Caco-2 (cell line): ENCODE data around the gene POU4F1. TPM values are rescaled to one million over a fixed set of nuclear protein-coding genes. Genes with fewer than 3 reads are reported as not detected.

Experiments
- Bru-seq: library from RNA; stranded (reverse); fragments of 400-500 nt; gene quantifications from one replicate; lab custom pipeline; 2021; lab: Mats Ljungman, UMichigan
- BruChase-seq, 2 experiments: library from RNA; stranded (reverse); fragments of 400-500 nt; gene quantifications; one replicate each; lab custom pipeline; 2021; lab: Mats Ljungman, UMichigan
- BruUV-seq: library from RNA; stranded (reverse); fragments of 400-500 nt; replicated peaks from 2 replicates; lab custom pipeline; 2021; lab: Mats Ljungman, UMichigan
- CTCF ChIA-PET: fragments of 300-600 bp; sonication (Branson Sonifier 250); formaldehyde crosslinking; loops from one replicate; lab custom pipeline; 2022; ENCODE audit warnings: antibody characterized with exemption; lab: Charles Lee
- POLR2A ChIA-PET: fragments of 300-600 bp; sonication (Branson Sonifier 250); formaldehyde crosslinking; loops from one replicate; lab custom pipeline; 2022; ENCODE audit warnings: antibody characterized with exemption; lab: Charles Lee
- DNase-seq, 2 experiments: peaks; one replicate each; pipeline versions ENCODE4 v3.0.0 to v3.0.0-alpha.2; 2020 to 2022
- H3K27me3 ChIP-seq: replicated peaks from 2 replicates; pipeline ENCODE4 v1.6.0; 2011; ENCODE audit warnings: low read length; ENCODE audit not compliant: control insufficient read depth, insufficient read depth
- H3K36me3 ChIP-seq: 2 replicates; pipeline ENCODE4 v1.5.1; 2011; ENCODE audit warnings: low read length; ENCODE audit not compliant: control insufficient read depth, insufficient read depth
- H3K4me1 ChIP-seq: fragments of 250-450 bp; sonication (Bioruptor Pico); 2 replicates; pipeline ENCODE4 v1.5.1; 2020; ENCODE audit warnings: mild to moderate bottlenecking
- H3K4me3 ChIP-seq: 2 replicates; pipeline ENCODE4 v1.5.1; 2011; ENCODE audit warnings: low read depth, mild to moderate bottlenecking, control low read depth, low read length
- H3K9me3 ChIP-seq: fragments of 250-450 bp; sonication (Bioruptor Pico); 2 replicates; pipeline ENCODE4 v1.5.1; 2020; ENCODE audit warnings: mild to moderate bottlenecking, moderate library complexity
- H3K27ac Mint-ChIP-seq: one replicate; pipeline ENCODE4 v1.8.0; 2022; ENCODE audit warnings: mixed read lengths; ENCODE audit not compliant: unreplicated experiment
- H3K27me3 Mint-ChIP-seq: one replicate; pipeline ENCODE4 v1.8.0; 2022; ENCODE audit warnings: mixed read lengths; ENCODE audit not compliant: insufficient read depth, unreplicated experiment
- H3K36me3 Mint-ChIP-seq: one replicate; pipeline ENCODE4 v1.8.0; 2022; ENCODE audit warnings: mild to moderate bottlenecking, mixed read lengths; ENCODE audit not compliant: insufficient read depth, unreplicated experiment
- H3K4me1 Mint-ChIP-seq: one replicate; pipeline ENCODE4 v1.8.0; 2022; ENCODE audit warnings: low read depth, mixed read lengths; ENCODE audit not compliant: unreplicated experiment
- H3K4me3 Mint-ChIP-seq: one replicate; pipeline ENCODE4 v1.8.0; 2022; ENCODE audit warnings: mild to moderate bottlenecking, moderate library complexity, mixed read lengths; ENCODE audit not compliant: unreplicated experiment
- H3K9me3 Mint-ChIP-seq: one replicate; pipeline ENCODE4 v1.8.0; 2022; ENCODE audit warnings: mixed read lengths; ENCODE audit not compliant: unreplicated experiment
- intact Hi-C: fragments of 100-400 bp; cut with micrococcal nuclease; formaldehyde crosslinking; loops from one replicate; pipeline ENCODE4 v1.10.0; 2022; ENCODE audit not compliant: unreplicated experiment
- long read RNA-seq: library from polyadenylated mRNA; stranded (forward); transcript quantifications from one replicate; pipeline ENCODE4 v2.0.0, GENCODE V29; 2022
- total RNA-seq: library from RNA; stranded (reverse); gene quantifications from 2 replicates; pipeline ENCODE4 v1.2.3, GENCODE V29; 2022
- TF ChIP-seq, protein P1 (sequence below), 2 experiments: fragments of 200-600 bp in 1 of 2; IDR thresholded peaks; 1 replicate in 1 of 2; 2 replicates in 1 of 2; pipeline versions ENCODE4 v1.5.1 to v1.8.0; 2011 to 2022; ENCODE audit warnings: antibody characterized with exemption in 1 of 2, control low read depth in 1 of 2, inconsistent platforms in 1 of 2, low read depth in 1 of 2, low read length in 1 of 2, mild to moderate bottlenecking in 1 of 2, moderate library complexity in 1 of 2; ENCODE audit not compliant: insufficient read depth in 1 of 2, severe bottlenecking in 1 of 2, unreplicated experiment in 1 of 2

Gene POU4F1, protein sequence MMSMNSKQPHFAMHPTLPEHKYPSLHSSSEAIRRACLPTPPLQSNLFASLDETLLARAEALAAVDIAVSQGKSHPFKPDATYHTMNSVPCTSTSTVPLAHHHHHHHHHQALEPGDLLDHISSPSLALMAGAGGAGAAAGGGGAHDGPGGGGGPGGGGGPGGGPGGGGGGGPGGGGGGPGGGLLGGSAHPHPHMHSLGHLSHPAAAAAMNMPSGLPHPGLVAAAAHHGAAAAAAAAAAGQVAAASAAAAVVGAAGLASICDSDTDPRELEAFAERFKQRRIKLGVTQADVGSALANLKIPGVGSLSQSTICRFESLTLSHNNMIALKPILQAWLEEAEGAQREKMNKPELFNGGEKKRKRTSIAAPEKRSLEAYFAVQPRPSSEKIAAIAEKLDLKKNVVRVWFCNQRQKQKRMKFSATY
- total RNA-seq (7.3 and 8.1 TPM in 2 replicates), Bru-seq, nascent RNA (percentile 64 among the genes with signal in this experiment), BruChase-seq, experiment 1, labeled RNA remaining after a 2-hour chase (percentile 82 among the genes with signal in this experiment), BruChase-seq, experiment 2, labeled RNA remaining after a 6-hour chase (percentile 82 among the genes with signal in this experiment)
- long read RNA-seq, partial matches to known transcripts, result 0 of 3 reads
- long read RNA-seq, other reads (novel, unspliced or antisense), result 3 of 3 reads

DNA sequence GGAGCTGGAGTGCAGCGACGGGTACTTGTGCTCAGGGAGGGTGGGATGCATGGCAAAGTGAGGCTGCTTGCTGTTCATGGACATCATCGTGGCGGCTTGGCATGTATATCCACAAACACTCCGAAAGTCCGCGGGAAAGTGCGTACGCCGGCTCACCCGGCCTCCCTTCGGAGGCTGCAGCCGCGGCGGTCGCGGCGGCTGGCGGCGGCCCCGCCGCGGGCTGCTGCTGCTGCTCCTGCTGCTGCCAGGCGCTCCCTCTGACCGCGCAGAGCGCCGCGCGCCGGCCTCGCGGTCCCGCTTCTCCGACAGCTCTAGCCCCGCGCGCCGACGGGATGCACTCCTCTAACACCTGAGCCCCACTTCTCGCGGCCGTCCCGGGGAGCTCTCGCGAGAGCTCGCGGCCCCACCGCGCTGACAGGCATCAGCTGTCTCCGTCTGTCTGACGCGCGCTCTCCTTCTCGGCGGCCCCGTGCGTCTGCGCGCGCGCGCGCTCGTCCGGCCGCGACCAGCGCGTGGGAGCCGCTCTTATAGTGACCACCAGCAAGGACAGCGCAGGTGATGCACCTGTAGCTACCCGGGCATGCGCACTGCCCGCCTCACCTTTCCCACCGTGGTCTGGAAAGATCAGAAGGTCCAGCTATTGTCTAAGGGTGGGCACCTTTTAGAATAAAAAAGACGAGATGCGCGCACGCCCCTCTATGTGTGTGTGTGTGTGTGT is at the start of gene POU4F1:
Gene POU4F1, minus strand, starts transcription at position 313 of the 718 bp plus-strand sequence. Its CDS starts 226 bp downstream, at position 87.
- Mint-ChIP-seq H3K27ac (peak within 1 kb of the TSS; percentile 35), H3K27me3 (peaks cover 3% of the 10 kb centered on the region), H3K36me3 (peaks cover 6% of the 10 kb centered on the region), H3K4me1 (no peaks in the 10 kb centered on the region), H3K4me3 (peak within 1 kb of the TSS; percentile 78), H3K9me3 (no peaks in the 10 kb centered on the region)
- intact Hi-C loops, result loop anchor here (1.0 to 10.0 kb wide), 4 partner anchors 55 to 467 kb away; no protein-coding TSS in a partner anchor
- peak; percentile 91 to 96 for DNase-seq
- H3K9me3 ChIP-seq, result no peaks in the 10 kb centered on the region
- H3K4me1 ChIP-seq, result peaks cover 7% of the 10 kb centered on the region; the same call in 1 of the 2 replicates
- H3K36me3 ChIP-seq, result no peaks in the 10 kb centered on the region
- ChIA-PET POLR2A (interaction anchor here (0.6 kb wide), 1 partner anchor 54 kb away, joined by 3 read pairs; no protein-coding TSS in a partner anchor), CTCF (interaction anchor here (0.6 to 1.4 kb wide), 6 partner anchors 17 to 1968 kb away, joined by 3 to 8 read pairs (median 4); no protein-coding TSS in a partner anchor)
- H3K27me3 ChIP-seq, result no peaks in the 10 kb centered on the region
- TF ChIP-seq, protein P1, sequence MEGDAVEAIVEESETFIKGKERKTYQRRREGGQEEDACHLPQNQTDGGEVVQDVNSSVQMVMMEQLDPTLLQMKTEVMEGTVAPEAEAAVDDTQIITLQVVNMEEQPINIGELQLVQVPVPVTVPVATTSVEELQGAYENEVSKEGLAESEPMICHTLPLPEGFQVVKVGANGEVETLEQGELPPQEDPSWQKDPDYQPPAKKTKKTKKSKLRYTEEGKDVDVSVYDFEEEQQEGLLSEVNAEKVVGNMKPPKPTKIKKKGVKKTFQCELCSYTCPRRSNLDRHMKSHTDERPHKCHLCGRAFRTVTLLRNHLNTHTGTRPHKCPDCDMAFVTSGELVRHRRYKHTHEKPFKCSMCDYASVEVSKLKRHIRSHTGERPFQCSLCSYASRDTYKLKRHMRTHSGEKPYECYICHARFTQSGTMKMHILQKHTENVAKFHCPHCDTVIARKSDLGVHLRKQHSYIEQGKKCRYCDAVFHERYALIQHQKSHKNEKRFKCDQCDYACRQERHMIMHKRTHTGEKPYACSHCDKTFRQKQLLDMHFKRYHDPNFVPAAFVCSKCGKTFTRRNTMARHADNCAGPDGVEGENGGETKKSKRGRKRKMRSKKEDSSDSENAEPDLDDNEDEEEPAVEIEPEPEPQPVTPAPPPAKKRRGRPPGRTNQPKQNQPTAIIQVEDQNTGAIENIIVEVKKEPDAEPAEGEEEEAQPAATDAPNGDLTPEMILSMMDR (IDR thresholded peaks at IDR 0.05; ENCODE audit: insufficient read depth in 1 of 2, low read depth in 1 of 2, low read length in 1 of 2, severe bottlenecking in 1 of 2, unreplicated experiment in 1 of 2), result no peak
- BruUV-seq, result no TSS peak
- H3K4me3 ChIP-seq, result peak within 1 kb of the TSS; percentile 78

DNA sequence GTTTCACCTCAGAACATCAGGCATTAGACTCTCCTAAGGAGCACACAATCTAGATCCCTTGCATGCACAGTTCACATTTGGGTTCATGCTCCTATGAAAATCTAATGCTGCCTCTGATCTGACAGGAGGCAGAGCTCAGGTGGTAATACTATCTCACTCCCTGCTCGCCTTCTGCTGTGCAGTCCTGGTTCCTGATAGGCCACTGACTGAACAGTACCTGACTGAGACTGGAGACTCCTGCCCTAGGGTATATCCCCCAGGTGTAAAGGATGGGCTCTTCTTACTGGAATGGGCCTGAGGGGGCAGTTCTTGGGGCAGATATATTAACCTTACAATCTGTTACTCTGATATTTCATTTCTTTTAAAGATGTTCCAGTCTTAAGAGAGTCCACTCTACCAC is 49.3 kb upstream of the POU4F1 start:
- intact Hi-C loops, result no loop called here
- no peak overlapping the region for H3K4me3 Mint-ChIP-seq
- Histone ChIP-seq H3K36me3 (no peaks in the 10 kb centered on the region; the same call in 1 of the 2 replicates), H3K4me1 (peaks cover 27% of the 10 kb centered on the region), H3K4me3 (no peak overlapping the region), H3K9me3 (no peaks in the 10 kb centered on the region), H3K27me3 (no peaks in the 10 kb centered on the region)
- H3K4me1 Mint-ChIP-seq, result peaks cover 3% of the 10 kb centered on the region
- POLR2A ChIA-PET, result no interaction called here
- no peak for DNase-seq
- H3K27me3 Mint-ChIP-seq, result no peaks in the 10 kb centered on the region
- no peaks in the 10 kb centered on the region for H3K9me3 Mint-ChIP-seq
- CTCF ChIA-PET, result no interaction called here
- peaks cover 14% of the 10 kb centered on the region for H3K36me3 Mint-ChIP-seq
- TF ChIP-seq, protein P1 (IDR thresholded peaks at IDR 0.05; ENCODE audit: insufficient read depth in 1 of 2, low read depth in 1 of 2, low read length in 1 of 2, severe bottlenecking in 1 of 2, unreplicated experiment in 1 of 2), result no peak
- no TSS peak for BruUV-seq
- no peak overlapping the region for H3K27ac Mint-ChIP-seq

DNA sequence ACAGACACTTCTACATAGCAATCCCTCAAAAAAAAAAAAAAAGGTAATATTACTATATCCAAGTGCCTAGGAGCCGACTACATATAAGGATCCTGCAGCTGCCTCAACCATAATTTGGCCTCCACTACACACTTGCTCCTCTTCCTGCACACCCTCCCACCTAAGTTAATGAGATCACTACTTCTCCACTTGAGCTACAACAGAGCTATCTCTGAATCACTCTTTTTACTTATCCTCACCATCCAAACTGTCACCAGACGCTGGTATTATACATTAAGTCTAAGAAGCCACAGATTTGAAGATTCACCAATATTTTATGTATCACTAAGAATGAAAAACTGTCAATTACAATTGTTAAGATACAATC is 47.3 kb upstream of the POU4F1 start:
- H3K27me3 Mint-ChIP-seq, result no peaks in the 10 kb centered on the region
- H3K4me1 ChIP-seq, result peaks cover 40% of the 10 kb centered on the region

More for the DNA sequence above, 47.3 kb upstream of the POU4F1 start:
- POLR2A ChIA-PET, result no interaction called here
- Histone ChIP-seq H3K27me3 (no peaks in the 10 kb centered on the region), H3K9me3 (no peaks in the 10 kb centered on the region), H3K36me3 (no peaks in the 10 kb centered on the region; the same call in 1 of the 2 replicates), H3K4me3 (no peak overlapping the region)
- Mint-ChIP-seq H3K27ac (no peak overlapping the region), H3K36me3 (peaks cover 10% of the 10 kb centered on the region), H3K4me3 (no peak overlapping the region), H3K4me1 (peaks cover 6% of the 10 kb centered on the region), H3K9me3 (no peaks in the 10 kb centered on the region)
- no TSS peak for BruUV-seq
- TF ChIP-seq, protein P1 (IDR thresholded peaks at IDR 0.05; ENCODE audit: insufficient read depth in 1 of 2, low read depth in 1 of 2, low read length in 1 of 2, severe bottlenecking in 1 of 2, unreplicated experiment in 1 of 2), result no peak
- CTCF ChIA-PET, result no interaction called here
- DNase-seq, result no peak
- intact Hi-C loops, result no loop called here
